NCI-H1048 (cell line): Measurements from ENCODE around the gene KCNIP1.

Source experiments
- DNase-seq: peaks from one replicate; lab custom pipeline; 2025; lab: John Stamatoyannopoulos, UW

Gene KCNIP1

DNA sequence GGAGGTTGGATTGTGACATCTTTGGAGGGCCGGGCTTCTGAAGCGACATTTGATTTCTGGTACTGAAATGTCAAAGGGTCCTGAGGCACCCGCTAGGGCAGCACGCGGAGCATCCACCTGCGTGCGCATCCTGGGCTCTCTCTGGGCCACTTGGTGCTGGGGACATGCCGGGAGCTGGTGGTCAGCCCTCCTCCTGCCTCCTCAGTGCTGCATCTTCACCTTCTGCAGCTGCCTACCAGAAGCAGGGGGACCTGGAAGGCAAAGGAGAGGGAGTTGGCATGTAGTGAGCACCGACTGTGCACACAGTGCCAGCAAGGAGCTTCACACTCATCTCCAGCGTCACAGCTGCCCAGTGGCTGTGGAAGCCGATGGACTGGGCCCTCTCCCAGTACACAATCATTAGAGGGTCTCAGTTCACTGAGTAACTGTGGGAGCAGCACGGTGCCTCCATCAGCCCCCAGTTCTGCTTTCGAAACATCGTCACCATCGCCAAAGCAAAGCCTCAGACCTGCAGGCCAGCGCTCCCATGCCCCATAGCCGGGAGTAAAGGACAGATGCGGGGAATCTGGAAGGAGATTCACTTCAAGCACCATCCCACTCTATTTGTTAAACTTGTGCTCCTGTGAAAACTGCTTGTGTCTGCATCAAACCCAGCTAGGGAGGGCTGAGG is 138.4 kb downstream of the KCNIP1 start:
- DNase-seq = no peak

DNA sequence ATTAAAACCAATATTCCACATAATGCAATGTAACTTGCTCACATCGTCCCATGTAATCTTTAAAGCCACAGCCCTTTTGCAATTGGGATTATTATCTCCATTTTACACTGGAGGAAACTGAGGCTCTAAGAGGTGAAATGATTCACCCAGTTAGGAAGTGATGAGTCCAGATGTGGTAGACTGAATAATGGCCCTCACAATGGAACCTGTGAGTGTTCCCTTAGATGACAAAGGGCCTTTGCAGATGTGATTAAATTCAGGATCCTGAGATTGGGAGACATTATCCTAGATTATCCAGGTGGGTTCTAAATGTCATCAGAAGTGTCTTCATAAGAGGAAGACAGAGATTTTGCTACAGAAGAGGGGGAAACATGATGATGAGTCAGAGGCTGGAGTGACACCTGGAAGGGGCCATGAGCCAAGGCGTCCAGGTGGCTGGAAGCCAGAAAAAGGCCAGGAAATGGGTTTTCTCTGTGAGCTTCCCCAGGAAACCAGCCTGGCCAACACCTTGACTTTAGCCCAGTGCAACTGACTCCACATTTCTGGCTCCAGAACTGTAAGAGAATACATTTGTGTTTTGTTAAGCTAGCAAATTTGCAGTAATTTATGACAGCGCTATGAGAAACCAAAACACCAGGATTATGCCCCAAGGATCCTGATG is 139.1 kb downstream of the KCNIP1 start:
- no peak for DNase-seq

- DNase-seq = no peak
These were observed 139.8 kb downstream of the KCNIP1 start for GRCh38 chr5:170643591-170643990.

- no peak for DNase-seq
These were observed 140.7 kb downstream of the KCNIP1 start for GRCh38 chr5:170644501-170644900.

- DNase-seq = no peak
These were observed 144.7 kb downstream of the KCNIP1 start for GRCh38 chr5:170648541-170648940.

- no peak for DNase-seq
These were observed 147.0 kb downstream of the KCNIP1 start for GRCh38 chr5:170650850-170651249.

- DNase-seq = no peak
These were observed 147.9 kb downstream of the KCNIP1 start for GRCh38 chr5:170651604-170652277.

DNA sequence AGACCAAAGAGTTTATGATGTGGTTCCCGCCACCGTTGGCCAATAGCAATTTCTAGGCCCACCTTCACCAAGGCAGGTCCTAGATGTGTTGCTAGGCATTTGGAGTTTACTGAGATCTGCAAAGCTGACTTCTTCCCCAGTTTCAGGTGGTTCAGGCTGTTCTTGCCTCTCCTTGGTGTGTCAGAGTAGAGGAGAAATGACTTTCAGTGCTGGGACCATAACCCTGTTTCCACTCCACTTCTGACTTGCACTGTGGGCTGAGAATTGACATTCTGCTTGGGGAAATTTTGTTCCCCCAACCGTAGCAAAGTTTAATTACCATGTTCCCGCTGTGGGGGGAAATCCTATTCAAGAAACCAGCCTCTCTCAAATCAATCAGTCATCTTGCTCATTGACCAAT is 151.7 kb downstream of the KCNIP1 start:
- no peak for DNase-seq

DNA sequence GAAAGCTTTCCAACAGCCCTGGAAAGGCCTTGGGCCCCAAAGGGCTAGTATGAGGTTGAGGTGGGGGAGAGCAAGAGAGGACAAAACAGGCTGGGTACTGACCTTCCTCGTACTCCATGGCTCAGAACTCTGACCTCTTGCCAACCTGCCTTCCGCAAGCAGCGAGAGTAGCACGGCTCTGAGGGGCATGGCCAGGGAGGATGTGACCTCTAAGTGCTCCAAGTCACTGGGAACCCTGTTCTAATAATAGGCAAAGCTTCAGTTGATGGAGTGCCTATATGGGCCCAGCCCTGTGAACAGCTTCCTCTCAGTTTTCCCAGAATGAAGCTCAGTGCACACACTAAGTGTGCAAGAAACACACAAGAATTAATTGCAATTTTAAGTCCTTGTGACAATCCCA is 152.1 kb downstream of the KCNIP1 start:
- no peak for DNase-seq

DNA sequence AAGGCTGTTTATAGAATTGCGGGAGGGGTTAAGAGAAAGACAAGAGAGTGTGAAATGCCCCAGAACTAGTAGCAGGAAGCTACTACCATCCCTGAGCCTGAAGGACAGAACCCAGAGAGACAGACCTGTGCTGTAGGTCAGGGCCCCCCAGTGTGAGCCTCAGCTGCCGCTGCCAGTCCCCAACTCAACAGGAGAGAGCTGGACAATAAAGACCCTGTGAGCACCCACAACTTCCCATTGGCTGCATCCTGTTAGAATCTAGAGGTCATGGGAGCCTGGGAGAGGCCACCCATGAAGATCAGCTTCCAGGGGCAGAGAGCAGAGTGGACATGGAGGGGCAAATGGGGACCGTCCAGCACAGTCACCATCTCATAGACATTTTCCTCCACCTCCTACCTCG is 152.5 kb downstream of the KCNIP1 start:
- DNase-seq = no peak

GRCh38 chr5:170660531-170660930 is 156.7 kb downstream of the KCNIP1 start:
- DNase-seq = no peak

DNA sequence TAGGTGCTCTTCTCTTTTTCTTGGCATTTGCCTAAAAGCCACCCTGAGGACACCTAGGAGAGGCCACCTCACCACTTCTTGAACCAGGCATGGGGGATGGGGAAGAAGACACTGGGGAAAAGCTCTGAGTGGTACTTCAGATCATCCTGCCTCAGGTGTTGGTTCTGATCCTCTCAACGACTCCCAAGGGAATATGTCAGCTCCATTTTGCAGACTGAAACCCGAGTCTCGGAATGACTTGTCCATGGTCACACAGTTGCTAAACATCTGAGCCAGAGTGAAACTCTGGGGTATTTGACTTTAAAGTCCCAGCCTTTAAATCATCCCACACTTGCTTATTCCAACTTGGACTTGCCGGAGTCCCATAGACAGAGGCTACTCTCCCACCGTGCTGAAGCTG is 159.1 kb downstream of the KCNIP1 start:
- no peak for DNase-seq

DNA sequence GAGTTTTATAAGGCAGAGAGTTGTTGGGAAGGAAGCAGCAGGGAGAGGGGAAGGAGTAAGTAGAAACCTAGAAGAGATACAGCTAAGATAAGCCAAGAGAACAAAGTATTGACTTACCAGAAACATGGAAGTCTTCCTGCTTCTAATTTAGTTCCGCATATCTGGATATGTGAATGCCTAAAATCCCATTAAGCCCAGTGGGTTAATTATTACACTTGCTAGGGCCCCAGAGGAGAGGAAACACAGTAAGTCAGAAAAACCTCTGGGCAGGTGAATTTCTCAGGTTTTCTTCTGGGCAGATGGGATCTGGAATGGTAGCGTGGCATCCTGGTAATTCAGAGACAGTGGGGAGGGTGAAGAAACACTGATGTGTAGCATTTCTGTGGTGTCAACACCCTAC is 175.0 kb downstream of the KCNIP1 start:
- DNase-seq = no peak

GRCh38 chr5:170681013-170681433 is 177.2 kb downstream of the KCNIP1 start:
- DNase-seq = no peak

DNA sequence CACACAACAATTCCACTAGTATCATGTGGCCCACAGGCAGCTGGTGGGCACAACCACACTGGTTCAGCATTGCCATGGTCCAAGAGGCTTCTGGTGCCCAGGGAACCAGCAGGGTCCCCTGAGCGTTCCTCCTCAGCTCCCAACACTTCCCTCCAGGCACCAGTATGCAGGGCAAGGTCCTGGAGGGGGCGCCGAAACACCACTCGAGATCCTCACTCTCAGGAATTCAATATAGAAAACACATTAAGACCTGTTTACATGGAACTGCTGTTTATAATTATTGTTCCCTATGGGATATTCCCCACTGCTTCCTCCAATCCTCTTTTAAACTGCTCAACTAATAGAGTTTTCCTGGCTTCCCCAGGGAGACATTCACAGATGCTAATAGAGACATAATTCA is 187.8 kb downstream of the KCNIP1 start:
- DNase-seq = no peak

DNA sequence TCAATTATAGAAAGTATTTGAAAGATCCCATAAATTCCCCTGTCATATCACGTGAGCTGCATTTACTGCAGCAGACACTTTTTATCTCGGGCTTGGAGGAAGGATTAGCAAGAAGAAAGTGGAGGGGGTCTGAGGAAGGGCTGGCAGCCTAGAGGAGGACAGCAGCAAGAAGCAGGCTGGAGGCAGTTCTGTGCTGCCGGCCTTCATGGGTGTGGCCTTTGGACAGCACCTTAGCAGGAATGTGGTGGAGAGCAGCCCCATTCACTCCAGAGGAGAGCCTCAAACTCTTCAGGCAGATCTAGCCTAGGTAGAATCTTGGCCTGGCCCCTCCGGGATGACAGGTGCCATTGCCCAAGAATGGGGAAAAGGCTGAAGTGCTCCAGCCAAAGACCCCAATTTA is 189.9 kb downstream of the KCNIP1 start:
- DNase-seq = no peak

- no peak for DNase-seq
These were observed 191.1 kb downstream of the KCNIP1 start for GRCh38 chr5:170694911-170695310.

- no peak for DNase-seq
These were observed 193.2 kb downstream of the KCNIP1 start for GRCh38 chr5:170697031-170697430.

GRCh38 chr5:170700503-170700902 is 196.7 kb downstream of the KCNIP1 start:
- no peak for DNase-seq

DNA sequence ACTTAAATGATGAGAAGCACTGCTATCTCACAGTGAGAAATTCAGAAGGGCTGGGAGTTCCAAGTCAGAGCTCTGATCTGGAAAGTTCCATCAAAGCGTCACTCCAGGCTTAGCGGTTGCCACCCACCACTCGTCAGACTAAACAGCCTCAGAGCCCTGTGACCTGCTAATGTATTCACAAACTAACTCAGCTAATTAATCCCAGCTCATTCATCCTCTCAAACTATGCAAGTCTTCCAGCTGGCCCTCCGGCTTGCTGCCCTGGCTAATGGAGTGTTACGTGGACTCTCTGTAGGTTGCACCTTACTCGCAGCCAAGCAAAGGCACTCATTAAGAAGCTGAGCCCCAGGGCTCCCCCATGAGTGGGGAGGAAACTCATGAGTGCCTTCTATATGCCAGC is 197.5 kb downstream of the KCNIP1 start:
- DNase-seq = no peak

- no peak for DNase-seq
These were observed 200.8 kb downstream of the KCNIP1 start for GRCh38 chr5:170704417-170705192.

- no peak for DNase-seq
These were observed 205.8 kb downstream of the KCNIP1 start for GRCh38 chr5:170709640-170710039.

DNA sequence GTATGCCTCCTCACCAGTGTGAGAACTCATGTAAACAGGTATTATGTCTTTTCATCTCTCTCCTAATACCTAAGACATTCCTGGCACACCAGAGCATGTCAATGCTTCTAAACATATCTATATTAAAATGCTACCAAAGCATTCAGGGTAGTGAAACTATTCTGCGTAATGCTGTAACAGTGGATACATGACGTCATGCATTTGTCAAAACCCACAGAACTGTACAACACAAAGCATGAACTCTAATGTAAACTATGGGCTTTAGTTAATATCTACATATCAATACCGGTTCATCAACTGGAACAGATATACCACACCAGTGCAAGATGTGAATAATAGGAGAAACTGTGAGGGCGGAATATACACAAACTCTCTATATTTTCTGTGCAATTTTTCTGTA is 207.5 kb downstream of the KCNIP1 start:
- DNase-seq = no peak
